ENCODE data around the gene TTLL7.

GRCh38 chr1:83960669-83961277 is 38.2 kb downstream of the TTLL7 start:
- no peak for TF ChIP-seq CTCF (IDR thresholded peaks at IDR 0.05)
- TF ChIP-seq POLR2A (IDR thresholded peaks at IDR 0.05), result no peak
- no peak for TF ChIP-seq EP300 (IDR thresholded peaks at IDR 0.05)
